KMS-11 (cell line): ENCODE measurements around the gene DDX49.

ENCODE experiments used
- H2AFZ ChIP-seq: fragments of 200-600 bp; sonication (generic); 2 replicates; pipeline ENCODE4 v1.6.1; 2016; ENCODE audit warnings: antibody characterized with exemption, mixed run types, low read depth
- H3K27ac ChIP-seq: fragments of 200-600 bp; sonication (generic); 2 replicates; pipeline ENCODE4 v1.6.1; 2016; ENCODE audit warnings: mild to moderate bottlenecking, mixed run types
- H3K27me3 ChIP-seq: fragments of 200-600 bp; sonication (generic); 2 replicates; pipeline ENCODE4 v1.6.1; 2017; ENCODE audit warnings: mild to moderate bottlenecking, low read depth, mixed run types, moderate library complexity; ENCODE audit not compliant: insufficient read depth
- H3K36me3 ChIP-seq: fragments of 200-600 bp; sonication (generic); 2 replicates; pipeline ENCODE4 v1.6.1; 2017; ENCODE audit warnings: mild to moderate bottlenecking, mixed run types; ENCODE audit not compliant: insufficient read depth
- H3K4me1 ChIP-seq: fragments of 200-600 bp; sonication (generic); 2 replicates; pipeline ENCODE4 v1.6.1; 2016; ENCODE audit warnings: mild to moderate bottlenecking, low read depth, mixed run types; ENCODE audit not compliant: poor library complexity, severe bottlenecking
- H3K4me2 ChIP-seq: fragments of 200-600 bp; sonication (generic); 2 replicates; pipeline ENCODE4 v1.7.0; 2016; ENCODE audit warnings: mild to moderate bottlenecking, mixed run types
- H3K4me3 ChIP-seq: fragments of 200-600 bp; sonication (generic); IDR thresholded peaks from 2 replicates; pipeline ENCODE4 v1.6.1; 2017; ENCODE audit warnings: low read depth, low read length, mixed read lengths; ENCODE audit not compliant: insufficient read depth
- H3K79me2 ChIP-seq: fragments of 200-600 bp; sonication (generic); 2 replicates; pipeline ENCODE4 v1.6.1; 2016; ENCODE audit warnings: low read depth, mixed run types; ENCODE audit not compliant: insufficient read depth
- H3K9ac ChIP-seq: fragments of 200-600 bp; sonication (generic); 2 replicates; pipeline ENCODE4 v1.6.1; 2016; ENCODE audit warnings: mild to moderate bottlenecking, mixed run types
- H4K20me1 ChIP-seq: fragments of 200-600 bp; sonication (generic); 2 replicates; pipeline ENCODE4 v1.6.1; 2016; ENCODE audit warnings: mild to moderate bottlenecking, mixed run types; ENCODE audit not compliant: insufficient read depth
- CTCF ChIP-seq: fragments of 200-600 bp; sonication (generic); conservative IDR thresholded peaks from 2 replicates; pipeline ENCODE4 v1.6.1; 2017; ENCODE audit warnings: low read depth, mild to moderate bottlenecking, antibody characterized with exemption, low read length, moderate library complexity, mixed read lengths

DDX49 gene

GRCh38 chr19:18924684-18925213 is 5.2 kb downstream of the DDX49 start:
- peaks cover 20% of the 10 kb centered on the region for H3K79me2 ChIP-seq
- no peak overlapping the region for H3K4me3 ChIP-seq
- H3K4me1 ChIP-seq = no peaks in the 10 kb centered on the region
- no peak for TF ChIP-seq CTCF
- H3K4me2 ChIP-seq = no peak overlapping the region
- H3K27ac ChIP-seq = no peak overlapping the region
- H3K9ac ChIP-seq = no peak overlapping the region
- no peaks in the 10 kb centered on the region for H4K20me1 ChIP-seq
- no peaks in the 10 kb centered on the region for H3K27me3 ChIP-seq
- H3K36me3 ChIP-seq = peaks cover 3% of the 10 kb centered on the region; the same call in 1 of the 2 replicates
- no peak overlapping the region for H2AFZ ChIP-seq

GRCh38 chr19:18928018-18928805 is 8.7 kb downstream of the DDX49 start:
- Histone ChIP-seq H4K20me1 (no peaks in the 10 kb centered on the region), H3K36me3 (peaks cover 3% of the 10 kb centered on the region; the same call in 1 of the 2 replicates), H3K79me2 (no peaks in the 10 kb centered on the region), H3K4me1 (no peaks in the 10 kb centered on the region), H3K27ac (no peak overlapping the region), H3K4me2 (no peak overlapping the region), H3K27me3 (no peaks in the 10 kb centered on the region), H3K4me3 (no peak overlapping the region), H3K9ac (no peak overlapping the region), H2AFZ (no peak overlapping the region)
- no peak for TF ChIP-seq CTCF

DNA sequence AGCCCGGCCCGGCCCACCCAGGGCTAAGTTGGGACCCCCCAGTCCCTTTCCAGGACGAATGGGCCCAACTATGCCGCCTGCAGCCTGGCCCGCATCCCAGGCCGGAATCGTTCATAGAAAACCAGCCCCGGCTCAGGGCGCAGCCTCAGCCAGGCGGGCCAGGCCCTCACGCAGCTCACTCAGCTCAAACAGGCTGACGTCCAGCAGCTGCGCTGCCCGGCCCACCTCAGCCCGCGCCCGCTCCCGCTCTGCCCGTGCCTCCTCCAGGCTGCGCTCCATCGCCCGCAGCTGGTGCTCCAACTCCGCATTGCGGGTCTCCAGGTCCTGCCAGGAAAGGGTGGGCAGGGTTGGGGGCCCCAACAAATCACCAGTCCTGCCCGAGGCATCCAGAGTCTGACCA is 9.8 kb downstream of the DDX49 start:
- H3K4me2 ChIP-seq = no peak overlapping the region
- no peak for TF ChIP-seq CTCF
- H3K27ac ChIP-seq = no peak overlapping the region
- H3K4me1 ChIP-seq = no peaks in the 10 kb centered on the region
- H2AFZ ChIP-seq = no peak overlapping the region
- H4K20me1 ChIP-seq = no peaks in the 10 kb centered on the region
- H3K4me3 ChIP-seq = no peak overlapping the region
- no peak overlapping the region for H3K9ac ChIP-seq
- no peaks in the 10 kb centered on the region for H3K27me3 ChIP-seq
- peaks cover 2% of the 10 kb centered on the region; the same call in 1 of the 2 replicates for H3K36me3 ChIP-seq
- H3K79me2 ChIP-seq = no peaks in the 10 kb centered on the region

GRCh38 chr19:18931316-18932162 is 12.0 kb downstream of the DDX49 start:
- Histone ChIP-seq H3K79me2 (no peaks in the 10 kb centered on the region), H2AFZ (no peak overlapping the region), H3K4me1 (no peaks in the 10 kb centered on the region), H4K20me1 (no peaks in the 10 kb centered on the region), H3K27me3 (no peaks in the 10 kb centered on the region), H3K4me3 (no peak overlapping the region), H3K27ac (no peak overlapping the region), H3K4me2 (no peak overlapping the region), H3K9ac (no peak overlapping the region), H3K36me3 (no peaks in the 10 kb centered on the region)
- no peak for TF ChIP-seq CTCF
